HPDE6-E6E7 (cell line): ENCODE data around the gene DMRTC2.

ENCODE experiments used
- DNase-seq: peaks from one replicate; pipeline ENCODE4 v3.0.0; 2011; ENCODE audit warnings: missing footprints; ENCODE audit errors: extremely low spot score

The DMRTC2 gene

GRCh38 chr19:41845001-41845050 lies at the start of gene DMRTC2:
DMRTC2 (plus strand) TSS chr19:41845042; CDS start chr19:41847429, 2,387 bp downstream.
- DNase-seq = no peak

DNA sequence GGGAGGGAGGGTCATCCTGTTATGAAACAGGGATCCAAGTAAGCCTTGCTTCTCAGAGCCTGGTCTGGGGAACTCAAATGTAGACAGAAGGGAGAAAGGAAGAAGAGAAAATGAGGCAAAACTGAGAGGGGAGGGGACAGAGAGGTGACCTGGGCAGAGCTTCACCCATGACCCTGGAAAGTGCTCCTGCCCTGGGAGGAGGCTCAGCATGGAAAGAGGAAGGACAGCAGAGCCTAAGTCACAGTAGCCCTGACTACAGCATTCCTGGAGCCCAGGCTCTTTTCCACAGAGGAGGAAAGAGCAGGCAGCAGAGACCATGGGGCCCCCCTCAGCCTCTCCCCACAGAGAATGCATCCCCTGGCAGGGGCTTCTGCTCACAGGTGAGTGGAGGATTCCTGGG lies 48.5 kb upstream of the DMRTC2 start, which contains the start of gene CEACAM3:
CEACAM3 (plus strand) TSS at position 226 of the 400 bp plus-strand sequence; CDS start at position 317, 91 bp downstream.
- DNase-seq = no peak

DNA sequence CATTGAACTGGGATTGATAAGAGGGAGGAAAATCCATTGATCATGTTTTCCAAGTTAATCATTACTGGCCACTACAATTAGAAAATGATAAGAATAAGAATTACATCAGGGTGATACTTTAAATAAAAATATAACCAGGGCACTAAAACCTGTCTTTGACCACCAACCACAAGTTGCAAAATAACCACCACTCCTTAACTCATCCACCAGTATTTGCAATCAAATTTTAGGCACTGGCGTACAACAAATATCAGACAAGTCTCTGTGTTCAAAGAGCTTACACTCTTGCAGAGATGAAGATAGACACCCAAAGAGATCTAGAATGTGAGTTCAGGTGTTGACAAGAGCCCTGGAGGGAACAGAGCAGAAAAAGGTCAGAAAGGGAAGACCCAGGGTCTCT lies 47.9 kb upstream of the DMRTC2 start:
- DNase-seq = no peak

DNA sequence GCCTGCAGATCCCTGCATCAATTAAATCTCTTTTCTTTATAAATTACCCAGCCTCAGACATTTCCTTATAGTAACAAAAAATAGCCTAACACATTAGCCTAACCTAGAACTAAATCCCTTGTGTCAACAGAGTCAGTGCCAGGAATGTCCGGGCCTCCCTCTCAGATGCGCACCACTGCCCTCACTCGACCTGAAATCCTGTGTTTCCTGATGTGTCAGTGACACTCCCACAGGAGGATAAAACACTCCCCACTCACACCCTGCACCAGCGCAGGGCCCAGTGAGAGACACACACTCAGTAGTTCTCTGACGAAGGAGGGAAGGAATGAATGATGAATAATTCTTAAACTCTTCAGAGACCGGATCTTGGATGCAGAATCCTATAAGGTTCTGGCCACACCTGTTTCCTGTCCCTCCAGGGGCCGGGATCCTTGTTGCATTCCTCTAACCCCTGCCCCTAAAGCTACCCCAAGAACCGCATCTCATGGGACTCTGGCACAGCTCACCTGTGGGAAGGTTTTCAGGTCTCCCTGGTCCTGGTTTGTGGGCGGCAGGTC lies 45.3 kb upstream of the DMRTC2 start:
- DNase-seq = no peak

GRCh38 chr19:41801031-41801430 lies 43.8 kb upstream of the DMRTC2 start:
- DNase-seq = no peak

GRCh38 chr19:41801792-41802211 lies 43.0 kb upstream of the DMRTC2 start:
- no peak for DNase-seq

GRCh38 chr19:41802770-41803169 lies 42.1 kb upstream of the DMRTC2 start:
- DNase-seq = no peak

GRCh38 chr19:41804336-41804735 lies 40.5 kb upstream of the DMRTC2 start:
- DNase-seq = no peak

DNA sequence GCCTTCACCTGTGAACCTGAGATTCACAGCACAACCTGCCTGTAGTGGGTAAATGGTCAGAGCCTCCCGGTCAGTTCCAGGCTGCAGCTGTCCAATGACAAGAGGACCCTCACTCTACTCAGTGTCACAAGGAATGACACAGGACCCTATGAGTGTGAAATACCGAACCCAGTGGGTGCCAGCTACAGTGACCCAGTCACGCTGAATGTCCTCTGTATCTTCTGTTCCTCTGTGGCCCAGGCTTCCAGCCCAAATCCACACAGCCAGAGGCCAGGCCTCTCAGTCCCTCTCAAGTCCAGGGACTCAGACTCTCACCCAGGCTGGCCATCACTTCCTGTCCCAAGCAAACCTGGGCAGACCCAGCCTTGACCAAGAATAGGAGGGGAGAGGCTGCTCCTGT lies 37.7 kb upstream of the DMRTC2 start:
- DNase-seq = no peak

DNA sequence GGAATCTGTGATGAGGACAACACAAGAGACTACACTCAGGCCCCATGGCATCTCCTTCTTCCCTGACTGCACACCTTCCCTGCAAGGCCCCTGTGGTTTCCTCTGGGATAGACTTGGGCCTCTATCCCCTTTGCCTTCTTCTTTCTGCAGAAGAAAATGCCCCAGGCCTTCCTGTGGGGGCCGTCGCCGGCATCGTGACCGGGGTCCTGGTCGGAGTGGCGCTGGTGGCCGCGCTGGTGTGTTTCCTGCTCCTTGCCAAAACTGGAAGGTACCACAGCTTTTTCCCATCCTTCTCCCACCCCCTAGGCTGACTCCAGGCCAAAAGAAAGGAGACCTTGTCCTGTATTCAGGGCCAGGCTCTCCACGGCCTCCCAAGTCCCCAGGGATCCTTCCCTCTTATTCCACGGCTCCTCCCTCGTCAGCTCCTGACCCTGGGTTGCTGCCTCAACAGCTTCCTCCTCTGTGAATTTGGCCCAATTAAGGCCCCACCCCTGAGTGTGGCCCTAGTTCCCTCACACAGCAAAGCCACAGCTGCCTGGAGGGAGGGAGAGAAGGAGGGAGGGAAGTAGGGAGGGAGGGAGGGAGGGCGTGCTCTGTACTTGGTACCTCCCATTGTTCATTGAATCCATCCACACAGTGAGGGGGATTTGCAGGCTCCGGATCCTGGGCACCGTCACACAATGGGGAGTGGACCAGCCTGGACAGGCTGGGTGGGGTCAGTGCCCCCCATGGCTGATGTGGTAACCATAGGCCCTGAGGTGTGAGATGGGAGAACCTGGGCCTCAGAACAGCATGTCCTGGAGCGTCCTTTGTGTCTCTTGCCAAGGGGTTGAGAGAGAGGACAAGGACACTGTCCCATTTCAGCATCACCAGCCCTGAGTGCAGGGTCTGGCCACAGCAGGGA lies 35.9 kb upstream of the DMRTC2 start:
- DNase-seq = no peak

- no peak for DNase-seq
Measured at GRCh38 chr19:41810301-41810700, 34.5 kb upstream of the DMRTC2 start.

DNA sequence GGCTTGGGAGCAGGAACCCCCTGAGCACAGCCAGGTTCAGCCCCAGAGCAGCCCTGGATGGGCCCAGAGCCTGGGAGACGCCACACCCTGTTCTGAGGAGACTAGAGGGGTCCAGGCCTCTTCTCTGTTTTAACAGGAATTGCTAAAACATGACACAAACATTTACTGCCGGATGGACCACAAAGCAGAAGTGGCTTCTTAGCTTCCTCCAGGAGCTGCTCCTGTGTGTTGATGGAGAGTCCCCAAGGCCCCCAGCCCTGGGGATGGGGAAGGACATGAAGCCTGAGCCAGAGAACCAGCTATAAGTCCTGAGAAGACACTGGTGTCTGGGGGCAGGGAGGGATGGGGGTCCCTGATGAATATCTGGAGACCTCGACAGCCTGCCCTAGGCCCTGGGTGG lies 33.8 kb upstream of the DMRTC2 start:
- DNase-seq = no peak

DNA sequence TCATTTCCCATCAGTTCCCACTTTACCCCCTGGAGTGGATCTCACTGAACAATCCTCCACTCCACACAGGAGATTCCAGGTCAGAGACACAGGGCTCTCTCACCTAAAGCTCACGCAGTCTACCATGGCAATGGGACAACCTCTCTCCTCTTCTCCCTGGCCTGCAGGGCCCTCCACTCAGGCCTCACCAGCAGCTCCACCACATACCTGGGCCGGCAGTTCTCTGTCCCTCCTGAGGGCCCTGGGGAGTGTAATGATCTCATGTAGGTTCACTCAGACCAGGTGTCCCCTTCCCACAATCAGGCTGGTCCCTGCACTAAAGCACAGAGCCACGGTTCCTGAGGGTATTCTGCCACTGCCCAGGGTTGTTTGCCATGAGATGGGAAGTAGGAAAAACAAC lies 32.9 kb upstream of the DMRTC2 start:
- no peak for DNase-seq

DNA sequence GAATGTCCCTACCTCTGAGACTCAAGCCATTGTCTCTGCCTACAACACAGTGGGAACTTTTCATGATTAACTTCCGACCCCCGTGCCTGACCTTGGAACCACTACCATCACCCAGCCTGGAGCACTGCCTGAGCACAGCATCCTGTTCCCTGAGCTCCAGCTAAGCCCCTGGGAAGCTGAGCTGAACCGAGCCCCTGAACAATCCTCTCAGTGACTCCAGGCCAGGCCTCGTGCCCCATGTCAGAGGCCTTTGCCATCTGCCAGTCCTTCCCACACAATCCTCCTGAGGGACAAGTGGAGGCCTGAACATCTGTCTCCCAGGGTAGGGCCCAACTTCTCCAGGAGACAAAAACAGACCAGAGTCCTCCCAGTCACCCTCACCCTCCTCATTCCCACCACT lies 30.9 kb upstream of the DMRTC2 start:
- no peak for DNase-seq

GRCh38 chr19:41815301-41815700 lies 29.5 kb upstream of the DMRTC2 start:
- DNase-seq = no peak

GRCh38 chr19:41816761-41817160 lies 28.1 kb upstream of the DMRTC2 start:
- DNase-seq = no peak

DNA sequence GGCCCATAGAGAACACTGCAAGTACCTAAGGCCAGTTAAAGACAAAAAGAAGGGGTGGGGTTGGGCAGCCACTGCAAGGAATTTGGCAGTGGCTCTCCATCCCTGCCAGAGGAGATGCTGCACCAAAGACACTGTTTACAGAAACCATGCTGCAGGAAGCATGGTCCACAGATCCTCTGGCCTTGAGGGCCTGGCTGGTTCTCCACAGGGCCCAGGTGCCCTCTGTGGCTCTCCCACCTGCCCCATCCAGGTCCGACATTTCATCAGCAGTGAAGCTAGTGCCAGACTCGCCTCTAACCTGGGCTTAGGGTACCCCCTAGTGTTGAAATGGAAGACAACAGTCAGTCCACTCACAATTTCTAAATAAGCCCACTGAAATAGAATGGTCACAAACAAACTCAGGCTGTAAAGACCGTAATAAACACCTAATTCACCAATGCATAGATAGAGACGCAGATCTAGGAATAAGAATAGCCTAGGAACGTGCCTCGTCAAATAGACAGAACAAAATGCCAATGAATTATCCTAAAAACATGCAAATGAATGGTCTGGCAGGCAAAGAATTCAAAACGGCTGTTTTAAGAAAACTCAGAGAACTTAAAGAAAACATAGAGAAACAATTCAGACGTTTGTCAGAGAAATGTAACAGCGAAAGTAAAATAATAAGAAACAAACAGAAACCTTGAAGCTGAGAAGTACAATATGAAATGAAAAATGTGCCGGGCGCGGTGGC lies 23.7 kb upstream of the DMRTC2 start:
- peak; percentile 37 for DNase-seq

GRCh38 chr19:41837981-41838708 lies 6.7 kb upstream of the DMRTC2 start:
- no peak for DNase-seq

GRCh38 chr19:41839211-41839610 lies 5.6 kb upstream of the DMRTC2 start:
- DNase-seq = no peak

- DNase-seq = no peak
Measured at GRCh38 chr19:41843371-41843770, 1.5 kb upstream of the DMRTC2 start.

DNA sequence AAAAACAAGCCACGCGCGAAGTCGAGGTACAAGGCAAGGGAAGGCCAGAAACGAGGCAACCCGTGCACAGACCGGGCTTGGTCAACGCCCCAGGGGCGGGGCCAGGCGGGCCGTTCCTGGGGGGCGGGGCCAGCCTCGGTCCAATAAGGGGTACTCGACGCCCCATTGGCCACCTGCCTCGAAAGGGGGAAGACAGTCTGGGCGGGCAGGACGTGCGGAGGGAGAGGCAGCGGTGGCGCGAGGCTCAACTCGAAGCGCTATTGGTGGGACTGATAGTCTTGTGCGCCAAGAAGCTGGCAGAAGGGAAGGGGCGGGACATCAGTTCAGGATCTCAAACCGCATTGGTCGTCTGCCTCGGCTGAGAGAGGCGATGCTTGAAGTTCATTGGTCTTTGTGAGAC lies 241 bp upstream of the DMRTC2 start, which contains the start of gene LYPD4:
LYPD4 (minus strand) TSS at position 83 of the 400 bp plus-strand sequence. CDS start 5,398 bp downstream, outside the sequence.
- no peak for DNase-seq

DNA sequence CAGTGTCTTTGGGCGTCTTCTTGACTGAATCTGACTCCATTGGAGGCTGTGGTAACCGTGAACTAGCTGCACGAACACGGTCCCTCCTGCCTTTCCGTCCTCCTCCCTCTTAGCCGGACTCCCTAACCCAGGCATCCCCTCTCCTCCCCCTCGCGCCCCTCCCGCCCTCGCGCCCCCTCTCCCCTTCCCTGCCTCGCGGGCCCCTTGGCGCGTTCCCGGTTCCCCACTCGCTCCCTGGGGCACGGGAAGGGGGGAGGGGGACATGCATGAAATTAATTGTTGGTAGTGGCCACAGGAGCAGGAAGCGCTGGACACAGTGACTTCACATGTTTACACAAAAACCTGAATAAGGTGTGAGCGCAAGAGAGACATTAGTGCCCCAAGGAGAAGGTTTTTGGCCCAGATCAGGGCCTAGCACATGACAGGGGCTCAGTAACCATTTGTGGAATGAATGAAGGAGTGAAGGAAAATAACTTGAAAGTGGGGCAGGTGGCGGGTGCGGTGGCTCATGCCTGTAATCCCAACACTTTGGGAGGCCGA lies 279 bp downstream of the DMRTC2 start:
- no peak for DNase-seq
